DMS 273 treated with DMSO at 0.1 percent for 48 hours (cell line): ENCODE data around the gene SLC35F3.
A peak's percentile ranks its signal among the peaks of the same experiment; 100 is the strongest.

Experiments
- DNase-seq: peaks from one replicate; lab custom pipeline; 2025; lab: John Stamatoyannopoulos, UW

Gene SLC35F3

DNA sequence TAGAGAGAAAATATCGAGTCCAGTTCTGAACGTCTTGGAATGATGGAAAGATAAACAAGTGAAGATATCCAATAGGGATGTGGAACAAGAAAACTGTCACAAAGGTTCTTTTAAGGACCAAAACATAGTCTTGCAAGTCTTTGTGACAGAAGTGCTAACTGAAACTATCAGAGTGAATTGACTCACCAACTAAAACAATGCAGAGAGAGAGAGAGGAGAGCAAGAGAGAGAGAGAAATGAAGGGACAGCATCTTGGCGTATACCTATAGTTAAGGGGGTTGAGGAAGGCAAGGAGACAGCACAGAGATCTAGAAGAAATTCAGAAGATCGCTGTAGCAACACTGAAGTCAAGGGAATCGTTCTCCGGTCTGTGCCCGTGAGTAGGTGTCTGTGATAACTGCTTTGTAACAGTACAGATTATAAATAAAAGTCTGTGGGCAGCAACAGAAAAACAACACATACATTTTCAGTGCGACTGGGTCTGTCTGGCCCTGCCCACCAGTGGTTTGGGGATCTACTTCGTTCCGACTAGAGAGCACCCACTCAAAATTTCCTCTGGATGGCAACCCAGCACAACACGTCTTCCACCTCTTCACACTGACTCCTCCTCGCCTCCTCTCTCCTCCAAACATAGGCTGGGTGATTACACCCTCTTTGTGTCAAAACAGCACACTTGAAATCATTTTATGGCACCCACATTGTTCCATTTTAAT, 464.0 kb downstream of the SLC35F3 start:
- DNase-seq: no peak

DNA sequence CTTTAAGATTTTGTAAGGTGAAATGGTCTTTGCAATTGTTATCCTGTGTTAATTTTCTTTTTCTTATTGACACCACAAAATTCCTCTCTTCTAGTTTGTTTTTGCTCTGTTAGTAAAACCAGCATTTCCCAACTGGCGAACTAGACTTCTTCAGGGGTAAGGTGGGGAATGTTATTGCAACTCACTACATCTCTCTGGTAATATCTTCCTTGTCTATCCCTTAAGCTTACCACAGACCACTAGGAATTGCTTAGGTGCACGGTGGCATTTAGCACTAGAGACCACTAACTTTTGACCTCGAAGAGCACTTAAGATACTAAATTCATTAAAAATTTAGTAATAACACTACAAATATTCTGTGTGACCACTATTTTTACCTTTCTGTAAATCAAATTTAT, 464.6 kb downstream of the SLC35F3 start:
- no peak for DNase-seq

DNA sequence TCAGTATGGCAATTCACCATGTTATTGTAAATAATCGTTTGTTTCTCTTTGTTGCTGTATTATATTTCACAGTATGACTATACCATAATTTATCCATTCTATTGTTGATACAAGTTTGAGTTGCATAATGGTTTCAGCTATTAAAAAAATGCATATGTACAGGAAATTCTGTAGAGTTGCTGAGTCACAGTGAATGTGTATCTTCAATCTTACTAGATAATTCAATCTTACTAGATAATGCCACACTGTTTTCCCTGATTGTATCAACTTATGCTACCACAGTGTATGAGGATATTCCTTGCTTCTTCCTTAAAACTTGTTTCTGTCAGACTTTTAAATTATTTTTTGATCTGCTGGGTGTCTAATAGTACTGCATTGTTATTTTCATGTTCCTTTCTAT, 465.3 kb downstream of the SLC35F3 start:
- DNase-seq: no peak

GRCh38 chr1:234371414-234371813, 466.9 kb downstream of the SLC35F3 start:
- no peak for DNase-seq

DNA sequence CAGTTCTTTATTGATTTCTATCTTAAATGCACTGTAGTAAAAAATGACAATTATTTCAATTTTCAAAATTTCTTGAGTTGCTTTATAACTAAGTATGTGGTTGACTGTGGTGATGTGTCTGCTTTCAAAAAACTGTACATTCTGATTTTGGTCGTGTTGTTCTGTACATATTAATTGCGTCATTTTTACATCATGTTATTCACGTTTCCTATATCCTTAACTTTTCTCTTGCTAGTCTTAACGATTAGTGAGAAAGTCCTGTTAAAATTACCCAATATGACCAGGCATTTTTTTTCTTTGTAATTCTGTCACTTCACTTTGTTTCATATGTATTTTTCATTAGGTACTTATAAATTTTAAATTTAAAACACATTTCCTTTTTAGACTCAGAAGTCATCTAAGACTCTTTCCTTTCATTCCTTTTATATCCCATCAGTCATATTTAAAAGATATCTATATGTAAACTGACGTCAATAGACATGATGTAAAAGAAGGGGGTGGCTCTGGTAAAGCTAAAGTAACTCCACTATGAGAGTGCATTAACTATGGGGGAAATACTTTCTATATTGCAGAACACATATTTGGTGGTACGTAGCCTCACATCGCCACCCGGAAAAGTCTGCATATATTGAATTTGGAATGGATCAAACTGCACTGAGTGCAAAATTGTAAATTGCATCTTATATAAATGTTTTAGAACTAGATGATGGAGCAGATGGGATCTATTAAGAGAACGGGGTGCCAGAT, 467.7 kb downstream of the SLC35F3 start:
- no peak for DNase-seq

DNA sequence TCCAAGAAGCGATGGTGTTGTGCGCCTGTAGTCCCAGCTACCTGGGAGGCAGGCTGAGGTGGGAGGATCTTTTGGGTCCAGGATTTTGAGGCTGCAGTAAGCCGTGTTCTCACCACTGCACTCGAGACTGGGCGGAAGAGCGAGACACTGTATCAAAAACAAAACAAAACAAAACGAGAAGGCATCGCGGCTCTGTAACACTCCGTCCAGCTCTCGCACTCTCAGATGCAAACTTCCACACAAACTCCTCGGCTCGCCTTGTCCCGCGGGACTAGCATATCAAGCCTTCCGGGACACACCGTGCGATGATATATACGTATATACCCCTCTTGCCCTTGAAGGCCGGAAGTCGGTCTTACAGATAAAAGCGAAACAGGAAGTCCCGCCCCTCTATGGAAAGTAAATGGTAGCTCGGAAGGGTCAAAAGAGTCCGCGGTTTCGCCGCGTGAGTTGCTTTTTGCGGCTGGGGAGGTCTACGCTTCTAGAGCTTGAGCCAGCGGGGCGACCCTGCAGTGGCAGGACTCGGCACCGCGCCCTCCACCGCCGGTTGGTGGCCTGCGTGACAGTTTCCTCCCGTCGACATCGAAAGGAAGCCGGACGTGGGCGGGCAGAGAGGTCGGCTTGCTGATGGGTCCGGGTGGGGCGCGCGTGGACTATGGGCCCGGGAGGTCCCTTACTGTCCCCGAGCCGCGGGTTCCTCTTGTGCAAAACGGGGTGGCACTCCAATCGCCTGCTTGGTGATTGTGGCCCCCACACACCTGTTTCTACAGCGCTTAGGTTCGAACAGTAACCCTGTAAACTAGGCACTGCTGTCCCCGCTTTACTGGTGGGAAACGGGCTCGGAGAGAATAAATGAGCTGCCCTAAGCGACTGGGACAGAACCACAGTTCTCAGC, 468.8 kb downstream of the SLC35F3 start, which contains the start of gene COA6:
TSS of gene COA6 (plus strand) at position 393 of the 895 bp plus-strand sequence. CDS start at position 404, 11 bp downstream.
- peak; percentile 92 for DNase-seq

- DNase-seq: no peak
These were observed 469.4 kb downstream of the SLC35F3 start for GRCh38 chr1:234373959-234374254.
